GM15510 (cell line): ENCODE measurements around the gene IL3RA.

Source experiments
- POLR2A ChIP-seq: IDR thresholded peaks from 3 replicates; pipeline ENCODE4 v1.6.1; 2011; ENCODE audit warnings: borderline replicate concordance; ENCODE audit not compliant: insufficient read length; ENCODE audit errors: extremely low read depth

Gene IL3RA

GRCh38 chrX:1325515-1326116 is 11.0 kb upstream of the IL3RA start:
- TF ChIP-seq POLR2A = no peak

DNA sequence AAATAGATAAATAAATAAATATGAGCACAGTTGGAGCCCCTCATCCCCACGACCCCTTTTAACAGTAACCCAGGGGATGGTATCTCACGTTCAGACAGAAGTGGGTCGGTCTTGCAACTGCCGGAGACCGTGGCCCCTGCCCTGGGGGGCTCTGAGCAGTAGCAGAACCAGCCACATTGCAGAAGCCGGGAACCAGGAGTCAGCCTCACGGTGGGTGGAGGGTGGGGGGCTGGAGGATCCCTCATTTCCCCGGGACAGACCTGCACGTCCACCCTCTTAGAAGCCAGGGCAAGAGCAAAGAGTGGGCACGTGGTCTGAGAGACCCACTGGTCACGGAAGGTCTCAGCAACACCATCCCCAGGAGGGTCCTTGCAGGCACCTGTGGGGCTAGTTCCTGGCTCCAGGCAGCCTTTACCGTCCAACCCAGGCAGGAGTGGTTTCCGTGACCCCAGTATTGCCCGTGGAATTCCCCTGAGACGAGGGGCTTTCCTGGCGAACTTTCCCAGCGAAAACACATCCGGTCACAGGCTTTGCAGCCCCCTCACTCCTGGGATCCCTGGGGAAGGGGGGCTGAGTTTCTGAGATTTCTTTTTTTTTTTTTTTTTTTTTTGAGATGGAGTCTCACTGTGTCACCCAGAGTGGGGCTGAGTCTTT is 8.8 kb upstream of the IL3RA start:
- no peak for TF ChIP-seq POLR2A

DNA sequence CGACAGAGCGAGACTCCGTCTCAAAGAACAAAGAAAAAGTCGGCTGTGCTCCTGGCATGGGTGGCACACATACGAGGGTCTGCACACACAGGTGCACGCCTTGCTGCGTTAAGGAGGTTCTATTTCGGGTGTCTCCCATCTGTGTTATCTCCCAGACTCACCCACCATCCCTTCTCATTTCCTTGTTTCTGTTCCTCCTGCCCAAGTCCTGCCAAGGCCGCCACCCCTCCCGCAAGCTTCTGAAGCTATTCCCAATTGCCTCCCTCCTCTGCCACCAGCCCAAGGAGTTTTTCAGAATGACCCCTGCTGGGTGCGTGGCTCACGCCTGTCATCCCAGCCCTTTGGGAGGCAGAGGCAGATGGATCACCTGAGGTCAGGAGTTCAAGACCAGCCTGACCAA is 6.0 kb upstream of the IL3RA start:
- no peak for TF ChIP-seq POLR2A

DNA sequence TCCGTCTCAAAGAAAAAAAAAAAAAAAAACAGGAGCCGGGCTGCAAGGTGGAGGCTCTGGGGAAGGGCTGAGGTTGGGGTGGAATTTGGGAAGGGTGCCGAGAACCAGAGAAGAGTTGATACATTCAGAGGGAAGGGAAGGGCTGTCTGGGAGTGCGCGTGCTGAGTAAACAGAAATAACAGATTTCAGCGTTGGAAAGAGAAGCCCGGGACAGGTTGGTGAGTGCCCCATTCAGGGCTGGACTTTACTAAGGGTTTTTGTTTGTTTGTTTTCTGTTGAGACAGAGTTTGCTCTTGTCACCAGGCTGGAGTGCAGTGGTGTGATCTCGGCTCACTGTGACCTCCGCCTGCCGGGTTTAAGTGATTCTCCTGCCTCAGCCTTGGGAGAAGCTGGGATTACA is 1.7 kb upstream of the IL3RA start:
- TF ChIP-seq POLR2A = no peak

- no peak for TF ChIP-seq POLR2A
Observed at GRCh38 chrX:1336948-1337779, 579 bp downstream of the IL3RA start.

GRCh38 chrX:1341545-1342184 is 5.1 kb downstream of the IL3RA start:
- TF ChIP-seq POLR2A = no peak

DNA sequence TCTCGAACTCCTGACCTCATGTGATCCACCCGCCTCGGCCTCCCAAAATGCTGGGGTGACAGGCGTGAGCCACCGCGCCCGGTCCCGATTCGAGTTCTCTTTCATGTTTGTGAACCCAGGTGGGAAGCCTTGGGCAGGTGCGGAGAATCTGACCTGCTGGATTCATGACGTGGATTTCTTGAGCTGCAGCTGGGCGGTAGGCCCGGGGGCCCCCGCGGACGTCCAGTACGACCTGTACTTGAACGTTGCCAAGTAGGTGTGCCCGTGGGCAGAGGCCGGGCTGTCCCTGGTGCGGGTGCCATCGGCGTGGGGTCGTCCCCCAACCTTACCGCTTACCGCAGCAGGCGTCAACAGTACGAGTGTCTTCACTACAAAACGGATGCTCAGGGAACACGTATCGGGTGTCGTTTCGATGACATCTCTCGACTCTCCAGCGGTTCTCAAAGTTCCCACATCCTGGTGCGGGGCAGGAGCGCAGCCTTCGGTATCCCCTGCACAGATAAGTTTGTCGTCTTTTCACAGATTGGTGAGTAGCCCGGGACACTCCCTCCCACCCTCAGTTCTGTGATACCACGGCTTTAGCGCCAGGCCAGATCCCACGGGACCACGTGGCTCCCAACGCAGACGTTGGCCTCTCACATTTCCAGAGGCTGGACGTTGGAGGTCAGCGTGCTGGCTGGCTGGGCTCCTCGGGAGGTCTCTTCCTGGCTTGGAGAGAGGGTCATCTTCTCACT is 15.6 kb downstream of the IL3RA start:
- TF ChIP-seq POLR2A = no peak

DNA sequence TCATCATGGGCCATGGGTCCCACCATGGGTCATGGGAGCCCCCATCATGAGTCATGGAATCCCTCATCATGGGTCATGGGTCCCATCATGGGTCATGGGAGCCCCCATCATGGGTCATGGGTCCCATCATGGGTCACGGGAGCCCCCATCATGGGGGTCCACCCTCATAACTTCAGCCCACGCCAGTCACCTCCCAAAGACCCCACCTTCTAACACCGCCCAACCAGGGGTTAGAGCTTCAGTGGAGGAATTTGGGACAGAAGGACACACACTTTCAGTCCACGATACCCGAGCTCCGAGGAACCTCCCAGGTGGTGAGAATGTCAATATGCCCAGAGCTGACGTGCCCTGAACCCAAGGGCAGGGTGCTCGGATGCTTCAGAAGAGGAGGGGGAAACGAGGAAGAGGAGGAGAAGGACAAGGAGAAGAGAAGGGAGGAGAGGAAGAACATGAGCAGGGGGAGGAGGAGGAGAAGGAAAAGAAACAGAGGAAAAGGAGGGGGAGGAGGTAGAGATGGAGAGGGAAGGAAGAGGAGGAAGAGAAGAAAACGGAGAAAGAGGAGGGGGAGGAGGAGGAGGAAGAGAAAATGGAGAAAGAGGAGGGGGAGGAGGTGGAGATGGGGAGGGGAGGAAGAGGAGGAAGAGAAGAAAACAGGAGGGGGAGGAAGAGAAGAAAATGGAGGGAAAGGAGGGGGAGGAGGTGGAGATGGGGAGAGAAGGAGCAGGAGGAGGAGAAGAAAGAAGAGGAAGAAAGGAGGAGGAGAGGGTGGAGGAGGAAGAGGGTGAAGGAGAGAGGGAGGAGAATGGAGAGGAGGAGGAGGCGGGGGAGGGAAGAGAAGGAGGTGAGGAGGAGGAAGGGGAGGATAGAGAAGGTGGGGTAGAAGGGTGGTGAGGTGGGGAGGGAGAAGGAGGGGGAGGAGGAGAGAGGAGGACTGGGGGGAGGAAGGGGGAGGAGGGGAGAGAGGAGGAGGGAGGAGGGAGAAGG is 17.7 kb downstream of the IL3RA start:
- no peak for TF ChIP-seq POLR2A

- TF ChIP-seq POLR2A = no peak
Observed at GRCh38 chrX:1355131-1356046, 18.8 kb downstream of the IL3RA start.

GRCh38 chrX:1357993-1358392 is 21.4 kb downstream of the IL3RA start:
- no peak for TF ChIP-seq POLR2A

DNA sequence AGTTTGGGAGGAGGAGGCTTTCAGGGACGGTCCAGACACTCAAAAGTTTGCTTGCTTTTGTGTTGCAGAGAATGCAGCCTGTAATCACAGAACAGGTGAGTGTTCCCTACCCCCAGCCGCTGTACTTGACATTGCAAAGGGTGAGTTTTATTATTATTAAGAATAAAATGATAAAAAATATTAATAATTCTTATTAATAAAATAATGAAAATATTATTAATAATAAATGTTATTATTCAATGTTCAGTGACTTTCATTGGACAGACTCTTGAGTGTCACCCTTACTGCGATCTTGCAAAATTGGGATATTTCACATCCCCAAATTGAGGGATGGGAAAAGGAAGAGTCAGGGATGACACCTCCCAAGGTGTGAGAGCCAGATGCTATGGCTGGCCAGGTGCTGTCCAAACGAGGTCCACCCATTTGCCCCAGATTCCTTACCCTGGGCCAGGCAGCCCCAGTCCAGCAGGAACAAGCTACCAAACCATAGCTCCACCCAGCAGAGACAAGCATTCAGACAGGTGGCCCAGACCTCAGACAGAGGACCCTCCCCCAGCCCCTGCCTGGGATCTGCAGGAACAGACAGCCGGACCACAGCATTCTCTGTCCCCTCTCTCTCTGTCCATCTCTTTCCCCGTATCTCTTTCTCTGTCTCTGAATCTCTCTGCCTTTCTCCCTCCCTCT is 22.4 kb downstream of the IL3RA start:
- no peak for TF ChIP-seq POLR2A

DNA sequence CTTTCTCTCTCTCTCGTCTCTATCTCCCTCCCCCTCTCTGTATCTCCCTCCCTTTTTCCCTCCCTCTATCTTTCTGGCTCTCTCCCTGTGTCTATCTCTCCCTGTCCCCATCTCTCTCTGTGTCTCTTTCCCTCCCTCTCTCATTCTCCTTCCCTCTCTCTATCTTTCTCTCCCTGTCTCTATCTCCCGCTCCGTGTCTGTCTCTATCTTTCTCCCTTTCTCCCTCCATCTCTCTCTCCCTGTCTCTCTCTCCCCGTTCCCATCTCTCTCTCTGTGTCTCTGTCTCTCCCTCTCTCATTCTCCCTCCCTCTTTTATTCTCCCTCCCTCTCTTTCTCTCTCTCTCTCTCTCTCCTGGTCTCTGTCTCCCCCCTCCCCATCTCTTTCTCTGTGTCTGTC is 22.9 kb downstream of the IL3RA start:
- no peak for TF ChIP-seq POLR2A
